Suprapubic skin (tissue), 4 donors: ENCODE results near the gene SRGAP1.

Source experiments
- POLR2A ChIP-seq, 2 donors: fragments of 450-650 bp; IDR thresholded peaks; one replicate each; pipeline ENCODE4 v1.6.1; 2017; ENCODE audit warnings: antibody characterized with exemption in 2 of 2, mild to moderate bottlenecking in 2 of 2, moderate library complexity in 2 of 2
- POLR2AphosphoS5 ChIP-seq, 3 donors: sonication (generic); formaldehyde crosslinking; IDR thresholded peaks; one replicate each; pipeline ENCODE4 v1.6.1; 2017; ENCODE audit warnings: antibody characterized with exemption in 3 of 3

DNA sequence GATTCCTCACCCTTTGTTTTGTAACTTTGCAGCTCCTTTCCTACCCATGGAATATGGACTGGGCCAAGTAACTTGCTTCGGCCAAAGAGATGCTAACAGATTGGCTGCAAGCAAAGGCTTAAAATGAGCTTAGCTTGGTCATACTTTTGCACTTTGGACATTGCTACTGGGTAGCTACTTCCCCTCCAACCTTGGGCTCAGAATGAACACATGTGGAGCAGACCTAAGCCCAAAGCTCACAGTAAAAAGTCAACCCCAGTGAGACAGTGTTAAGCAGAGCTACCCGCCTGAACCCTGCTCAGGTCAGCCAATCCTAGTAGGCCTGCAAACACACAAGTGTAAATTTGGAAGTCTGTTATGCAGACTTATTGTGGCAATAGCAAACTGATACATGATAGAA lies 363.0 kb downstream of the SRGAP1 start:
- TF ChIP-seq POLR2AphosphoS5 (IDR thresholded peaks at IDR 0.05) = no peak
- no peak for TF ChIP-seq POLR2A (IDR thresholded peaks at IDR 0.05)
